ENCODE measurements around the gene PLEKHM3. TPM values are rescaled to one million over a fixed set of nuclear protein-coding genes. Genes with fewer than 3 reads are reported as not detected.

PLEKHM3 gene
- total and polyA plus RNA-seq, 2 of the 13 experiments (the other 11 are each of a cell fraction or from before 2014, with no cell fraction given): 4.5 to 4.7 TPM

- TF ChIP-seq, protein P1, sequence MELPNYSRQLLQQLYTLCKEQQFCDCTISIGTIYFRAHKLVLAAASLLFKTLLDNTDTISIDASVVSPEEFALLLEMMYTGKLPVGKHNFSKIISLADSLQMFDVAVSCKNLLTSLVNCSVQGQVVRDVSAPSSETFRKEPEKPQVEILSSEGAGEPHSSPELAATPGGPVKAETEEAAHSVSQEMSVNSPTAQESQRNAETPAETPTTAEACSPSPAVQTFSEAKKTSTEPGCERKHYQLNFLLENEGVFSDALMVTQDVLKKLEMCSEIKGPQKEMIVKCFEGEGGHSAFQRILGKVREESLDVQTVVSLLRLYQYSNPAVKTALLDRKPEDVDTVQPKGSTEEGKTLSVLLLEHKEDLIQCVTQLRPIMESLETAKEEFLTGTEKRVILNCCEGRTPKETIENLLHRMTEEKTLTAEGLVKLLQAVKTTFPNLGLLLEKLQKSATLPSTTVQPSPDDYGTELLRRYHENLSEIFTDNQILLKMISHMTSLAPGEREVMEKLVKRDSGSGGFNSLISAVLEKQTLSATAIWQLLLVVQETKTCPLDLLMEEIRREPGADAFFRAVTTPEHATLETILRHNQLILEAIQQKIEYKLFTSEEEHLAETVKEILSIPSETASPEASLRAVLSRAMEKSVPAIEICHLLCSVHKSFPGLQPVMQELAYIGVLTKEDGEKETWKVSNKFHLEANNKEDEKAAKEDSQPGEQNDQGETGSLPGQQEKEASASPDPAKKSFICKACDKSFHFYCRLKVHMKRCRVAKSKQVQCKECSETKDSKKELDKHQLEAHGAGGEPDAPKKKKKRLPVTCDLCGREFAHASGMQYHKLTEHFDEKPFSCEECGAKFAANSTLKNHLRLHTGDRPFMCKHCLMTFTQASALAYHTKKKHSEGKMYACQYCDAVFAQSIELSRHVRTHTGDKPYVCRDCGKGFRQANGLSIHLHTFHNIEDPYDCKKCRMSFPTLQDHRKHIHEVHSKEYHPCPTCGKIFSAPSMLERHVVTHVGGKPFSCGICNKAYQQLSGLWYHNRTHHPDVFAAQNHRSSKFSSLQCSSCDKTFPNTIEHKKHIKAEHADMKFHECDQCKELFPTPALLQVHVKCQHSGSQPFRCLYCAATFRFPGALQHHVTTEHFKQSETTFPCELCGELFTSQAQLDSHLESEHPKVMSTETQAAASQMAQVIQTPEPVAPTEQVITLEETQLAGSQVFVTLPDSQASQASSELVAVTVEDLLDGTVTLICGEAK (IDR thresholded peaks at IDR 0.05): peak; percentile 83
- TF ChIP-seq, protein P1 (CRISPR knock-in tag; IDR thresholded peaks at IDR 0.05): peak; percentile 96
- TF ChIP-seq ZNF354B (CRISPR knock-in tag; IDR thresholded peaks at IDR 0.05): no peak
- TF ChIP-seq ZNF232 (CRISPR knock-in tag; IDR thresholded peaks at IDR 0.05; ENCODE audit: borderline replicate concordance): peak; percentile 97; the same call in 1 of the 2 replicates
- peak; percentile 67; the same call in 1 of the 2 replicates for TF ChIP-seq EEA1 (CRISPR knock-in tag; IDR thresholded peaks at IDR 0.05; ENCODE audit: borderline replicate concordance)
- peak; percentile 50 to 66; a peak in 3 of 4 replicates for TF ChIP-seq EP300 (IDR thresholded peaks at IDR 0.05; ENCODE audit: low read depth in 2 of 2, low read length in 2 of 2)
- peak; percentile 79 for TF ChIP-seq EP300 (CRISPR knock-in tag; IDR thresholded peaks at IDR 0.05; ENCODE audit: borderline replicate concordance)
- peak; percentile 60; the same call in 1 of the 2 replicates for TF ChIP-seq HHEX (CRISPR knock-in tag; IDR thresholded peaks at IDR 0.05)
- TF ChIP-seq ZNF609 (CRISPR knock-in tag; IDR thresholded peaks at IDR 0.05; ENCODE audit: borderline replicate concordance): peak; percentile 93
- peak; percentile 93 for TF ChIP-seq ZNF160 (CRISPR knock-in tag; IDR thresholded peaks at IDR 0.05)
- TF ChIP-seq, protein P2, sequence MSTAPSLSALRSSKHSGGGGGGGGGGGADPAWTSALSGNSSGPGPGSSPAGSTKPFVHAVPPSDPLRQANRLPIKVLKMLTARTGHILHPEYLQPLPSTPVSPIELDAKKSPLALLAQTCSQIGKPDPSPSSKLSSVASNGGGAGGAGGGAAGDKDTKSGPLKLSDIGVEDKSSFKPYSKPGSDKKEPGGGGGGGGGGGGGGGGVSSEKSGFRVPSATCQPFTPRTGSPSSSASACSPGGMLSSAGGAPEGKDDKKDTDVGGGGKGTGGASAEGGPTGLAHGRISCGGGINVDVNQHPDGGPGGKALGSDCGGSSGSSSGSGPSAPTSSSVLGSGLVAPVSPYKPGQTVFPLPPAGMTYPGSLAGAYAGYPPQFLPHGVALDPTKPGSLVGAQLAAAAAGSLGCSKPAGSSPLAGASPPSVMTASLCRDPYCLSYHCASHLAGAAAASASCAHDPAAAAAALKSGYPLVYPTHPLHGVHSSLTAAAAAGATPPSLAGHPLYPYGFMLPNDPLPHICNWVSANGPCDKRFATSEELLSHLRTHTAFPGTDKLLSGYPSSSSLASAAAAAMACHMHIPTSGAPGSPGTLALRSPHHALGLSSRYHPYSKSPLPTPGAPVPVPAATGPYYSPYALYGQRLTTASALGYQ (CRISPR knock-in tag; IDR thresholded peaks at IDR 0.05): peak; percentile 94
- TF ChIP-seq ATF1 (CRISPR knock-in tag; IDR thresholded peaks at IDR 0.05): 0 out of 2 replicates have a peak, but pooled peaks have one; percentile 51
- peak; percentile 99 for TF ChIP-seq ZNF230 (CRISPR knock-in tag; IDR thresholded peaks at IDR 0.05)
These were observed at the start of gene PLEKHM3 (continued) for GRCh38 chr2:208025037-208025813.

Measured in HepG2 (cell line).